Left lung (tissue), 10 donors: ENCODE measurements around the gene MRGPRD. TPM values are rescaled to one million over a fixed set of nuclear protein-coding genes. Genes with fewer than 3 reads are reported as not detected.
A peak's percentile ranks its signal among the peaks of the same experiment; 100 is the strongest.

Experiments
- ATAC-seq: fragments of 200-7000 bp; cut with Tn5 transposase; one replicate; pipeline ENCODE4 v1.9.1; 2020; ENCODE audit warnings: moderate library complexity
- DNase-seq, 4 donors: peaks; one replicate each; pipeline ENCODE4 v3.0.0-alpha.2; 2013 to 2020
- H3K27ac ChIP-seq, 2 donors: fragments of 200-600 bp; sonication (generic) in 1 of 2; one replicate each; pipeline versions ENCODE4 v1.5.0 to v1.8.0; 2020 to 2021
- H3K27me3 ChIP-seq, 2 donors: fragments of 200-600 bp; sonication (generic) in 1 of 2; one replicate each; pipeline versions ENCODE4 v1.5.0 to v1.8.0; 2020 to 2021
- H3K36me3 ChIP-seq, 2 donors: fragments of 200-600 bp; sonication (generic) in 1 of 2; one replicate each; pipeline versions ENCODE4 v1.5.0 to v1.8.0; 2020 to 2021
- H3K4me1 ChIP-seq, 2 donors: fragments of 200-600 bp; one replicate each; pipeline ENCODE4 v1.8.0; 2021
- H3K4me3 ChIP-seq, 2 donors: fragments of 200-600 bp; sonication (generic) in 1 of 2; one replicate each; pipeline versions ENCODE4 v1.5.0 to v1.8.0; 2020 to 2021; ENCODE audit warnings: mild to moderate bottlenecking in 1 of 2
- H3K9me3 ChIP-seq, 2 donors: fragments of 200-600 bp; sonication (generic) in 1 of 2; one replicate each; pipeline versions ENCODE4 v1.5.0 to v1.8.0; 2020 to 2021
- intact Hi-C, 2 donors: fragments of 100-400 bp; cut with DNase I; formaldehyde crosslinking; loops; one replicate each; pipeline versions ENCODE4 v1.11.2 to v1.14.2; 2022
- polyA plus RNA-seq, 6 donors: library from polyadenylated mRNA; unstranded; fragments of 120-200 nt; gene quantifications; one replicate each; pipeline ENCODE4 v1.2.1, GENCODE V29; 2013; ENCODE audit not compliant: insufficient read length in 6 of 6
- total RNA-seq, 2 donors: library from RNA; stranded (reverse); fragmentation: NEBNext Ultra II Directional; extraction: Animal tissue kit (Norgen Biotek cat#: 25700); gene quantifications; one replicate each; pipeline ENCODE4 v1.2.1, GENCODE V29; 2021
- TF ChIP-seq, protein P1 (sequence below), 2 donors: fragments of 200-600 bp; sonication (generic) in 1 of 2; IDR thresholded peaks; one replicate each; pipeline versions ENCODE4 v1.5.0 to v1.8.0; 2021; ENCODE audit warnings: antibody characterized with exemption in 2 of 2
- donor health status: DM: no; HTN: yes; CAD: no.
- donor health status: DM: no; HTN: no; CAD: no.

MRGPRD gene
- total and polyA plus RNA-seq, 8 donors: not detected

- TF ChIP-seq, protein P1, sequence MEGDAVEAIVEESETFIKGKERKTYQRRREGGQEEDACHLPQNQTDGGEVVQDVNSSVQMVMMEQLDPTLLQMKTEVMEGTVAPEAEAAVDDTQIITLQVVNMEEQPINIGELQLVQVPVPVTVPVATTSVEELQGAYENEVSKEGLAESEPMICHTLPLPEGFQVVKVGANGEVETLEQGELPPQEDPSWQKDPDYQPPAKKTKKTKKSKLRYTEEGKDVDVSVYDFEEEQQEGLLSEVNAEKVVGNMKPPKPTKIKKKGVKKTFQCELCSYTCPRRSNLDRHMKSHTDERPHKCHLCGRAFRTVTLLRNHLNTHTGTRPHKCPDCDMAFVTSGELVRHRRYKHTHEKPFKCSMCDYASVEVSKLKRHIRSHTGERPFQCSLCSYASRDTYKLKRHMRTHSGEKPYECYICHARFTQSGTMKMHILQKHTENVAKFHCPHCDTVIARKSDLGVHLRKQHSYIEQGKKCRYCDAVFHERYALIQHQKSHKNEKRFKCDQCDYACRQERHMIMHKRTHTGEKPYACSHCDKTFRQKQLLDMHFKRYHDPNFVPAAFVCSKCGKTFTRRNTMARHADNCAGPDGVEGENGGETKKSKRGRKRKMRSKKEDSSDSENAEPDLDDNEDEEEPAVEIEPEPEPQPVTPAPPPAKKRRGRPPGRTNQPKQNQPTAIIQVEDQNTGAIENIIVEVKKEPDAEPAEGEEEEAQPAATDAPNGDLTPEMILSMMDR (IDR thresholded peaks at IDR 0.05): no peak
- peak overlapping the region in 1 of 2 donors; percentile 26 for H3K27ac ChIP-seq
- H3K4me3 ChIP-seq: no peak overlapping the region
- no peaks in the 10 kb centered on the region for H3K9me3 ChIP-seq
- DNase-seq (no peak), ATAC-seq (peak; percentile 20)
- H3K36me3 ChIP-seq: peaks cover 0 to 34% of the 10 kb centered on the region in 2 donors
- intact Hi-C loops: no loop called here
- no peaks in the 10 kb centered on the region for H3K27me3 ChIP-seq
- H3K4me1 ChIP-seq: no peaks in the 10 kb centered on the region
Observed at GRCh38 chr11:68942751-68943271, 38.0 kb downstream of the MRGPRD start.

DNA sequence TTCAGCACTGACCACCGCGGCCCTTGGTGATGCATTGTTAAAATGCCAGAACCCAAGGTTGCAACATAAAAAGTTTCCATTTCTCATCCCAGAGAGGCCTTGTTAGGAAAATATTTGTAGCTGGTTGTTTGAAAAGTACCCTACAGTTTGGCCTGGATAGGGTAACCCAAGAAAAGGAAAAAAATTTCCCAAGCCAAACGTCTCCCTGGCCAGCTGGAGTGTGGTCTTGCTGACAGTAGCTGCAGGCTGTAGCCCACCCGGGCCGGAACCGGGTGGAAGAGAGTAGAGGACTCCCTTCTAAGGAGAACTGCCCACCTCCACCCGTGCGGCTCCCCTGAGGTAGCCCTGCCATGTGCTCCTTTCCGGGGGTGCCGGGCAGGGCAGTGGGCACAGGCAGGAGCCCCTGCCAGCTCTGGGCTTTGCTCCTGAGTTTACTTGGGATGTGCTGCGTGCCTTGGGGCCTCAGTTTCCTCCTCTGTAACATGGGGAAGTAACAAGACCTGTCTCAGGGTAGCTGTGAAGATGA lies 38.6 kb downstream of the MRGPRD start:
- Histone ChIP-seq H3K4me3 (no peak overlapping the region), H3K9me3 (no peaks in the 10 kb centered on the region), H3K4me1 (no peaks in the 10 kb centered on the region), H3K27me3 (no peaks in the 10 kb centered on the region), H3K27ac (peak overlapping the region in 1 of 2 donors; percentile 26), H3K36me3 (peaks cover 0 to 41% of the 10 kb centered on the region in 2 donors)
- TF ChIP-seq, protein P1 (IDR thresholded peaks at IDR 0.05): no peak
- DNase-seq: no peak
- ATAC-seq: no peak
- intact Hi-C loops: no loop called here

DNA sequence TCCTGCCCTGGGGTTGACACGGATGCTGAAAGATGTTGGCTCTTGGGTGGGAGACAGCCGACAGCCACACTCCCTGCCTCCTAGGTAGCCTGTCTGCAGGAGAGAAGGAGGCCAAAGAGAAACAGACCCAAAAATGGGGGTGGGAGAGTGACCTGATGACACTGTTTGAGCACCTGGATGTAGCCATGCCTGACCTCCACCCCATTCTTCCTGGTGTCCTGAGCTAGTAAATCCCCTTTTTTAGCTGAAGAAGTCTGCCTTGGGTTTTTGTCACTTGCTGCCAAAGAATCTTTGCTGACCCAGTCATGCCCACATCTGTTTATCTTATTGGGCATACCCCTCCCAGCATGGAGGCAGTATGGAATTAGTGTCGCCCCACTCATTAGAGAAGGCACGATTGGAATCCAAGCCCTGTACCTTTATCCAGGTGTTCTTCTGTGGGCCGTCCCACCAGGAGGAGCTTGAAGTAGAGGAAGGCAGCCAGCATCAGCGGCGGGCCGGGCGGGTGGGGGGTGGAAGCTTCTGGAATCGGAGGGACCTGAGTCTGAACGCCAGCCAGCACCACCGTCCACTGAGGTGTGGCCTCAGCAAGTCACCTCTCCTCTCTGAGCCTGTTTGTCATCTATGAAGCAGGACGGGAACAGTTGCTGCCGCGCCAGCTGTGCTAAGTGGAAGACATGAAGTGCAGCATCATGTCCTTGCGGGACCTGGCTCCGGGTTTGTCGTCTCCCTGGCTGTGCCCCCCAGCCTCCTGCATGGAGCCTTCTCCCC lies 39.3 kb downstream of the MRGPRD start:
- Histone ChIP-seq H3K36me3 (peaks cover 0 to 47% of the 10 kb centered on the region in 2 donors), H3K27ac (no peak overlapping the region)

GRCh38 chr11:68940651-68941323 lies 40.0 kb downstream of the MRGPRD start:
- Histone ChIP-seq H3K27me3 (no peaks in the 10 kb centered on the region), H3K27ac (no peak overlapping the region), H3K36me3 (peaks cover 0 to 55% of the 10 kb centered on the region in 2 donors), H3K9me3 (no peaks in the 10 kb centered on the region), H3K4me1 (no peaks in the 10 kb centered on the region), H3K4me3 (no peak overlapping the region)
- intact Hi-C loops: no loop called here
- no peak for DNase-seq
- TF ChIP-seq, protein P1 (IDR thresholded peaks at IDR 0.05): no peak
- ATAC-seq: no peak

More for the DNA sequence above, 39.3 kb downstream of the MRGPRD start:
- no peak overlapping the region for H3K4me3 ChIP-seq
- DNase-seq: no peak
- intact Hi-C loops: no loop called here
- H3K4me1 ChIP-seq: no peaks in the 10 kb centered on the region
- TF ChIP-seq, protein P1 (IDR thresholded peaks at IDR 0.05): no peak
- ATAC-seq: no peak
- no peaks in the 10 kb centered on the region for H3K9me3 ChIP-seq
- H3K27me3 ChIP-seq: no peaks in the 10 kb centered on the region
